Endodermal cell (in vitro differentiated cells): ENCODE measurements around the gene ZHX3. TPM values are rescaled to one million over a fixed set of nuclear protein-coding genes. Genes with fewer than 3 reads are reported as not detected.
A peak's percentile ranks its signal among the peaks of the same experiment; 100 is the strongest.

Experiments
- DNase-seq: peaks from one replicate; pipeline ENCODE4 v3.0.0-alpha.2; 2017
- H3K27ac ChIP-seq: 2 replicates; pipeline ENCODE4 v1.5.1; 2013; ENCODE audit warnings: mild to moderate bottlenecking, low read depth, low read length, moderate library complexity
- H3K27me3 ChIP-seq: 2 replicates; pipeline ENCODE4 v1.6.1; 2013; ENCODE audit warnings: mild to moderate bottlenecking, low read length, moderate library complexity; ENCODE audit not compliant: insufficient read depth, control insufficient read depth, poor library complexity, severe bottlenecking
- H3K36me3 ChIP-seq: 2 replicates; pipeline ENCODE4 v1.7.0; 2013; ENCODE audit warnings: mild to moderate bottlenecking, low read length, moderate library complexity; ENCODE audit not compliant: control insufficient read depth, insufficient read depth
- H3K4me1 ChIP-seq: one replicate; pipeline ENCODE4 v1.7.0; 2013; ENCODE audit warnings: low read length; ENCODE audit not compliant: control insufficient read depth, insufficient read depth
- H3K4me3 ChIP-seq: 2 replicates; pipeline ENCODE4 v1.5.1; 2013; ENCODE audit warnings: mild to moderate bottlenecking, low read length, moderate library complexity
- H3K9ac ChIP-seq: 2 replicates; pipeline ENCODE4 v1.6.1; 2013; ENCODE audit warnings: mild to moderate bottlenecking, low read length, moderate library complexity; ENCODE audit not compliant: poor library complexity, severe bottlenecking; ENCODE audit errors: extremely low read depth
- H3K9me3 ChIP-seq: 2 replicates; pipeline ENCODE4 v1.6.1; 2013; ENCODE audit warnings: mild to moderate bottlenecking, low read length, moderate library complexity; ENCODE audit not compliant: control insufficient read depth
- H3K27ac Mint-ChIP-seq: 2 replicates; pipeline ENCODE4 v1.8.0; 2020; ENCODE audit warnings: mixed read lengths
- H3K27me3 Mint-ChIP-seq: 2 replicates; pipeline ENCODE4 v1.8.0; 2021; ENCODE audit warnings: mild to moderate bottlenecking, mixed read lengths; ENCODE audit not compliant: insufficient read depth
- H3K36me3 Mint-ChIP-seq: 2 replicates; pipeline ENCODE4 v1.8.0; 2020; ENCODE audit warnings: low read depth, mixed read lengths
- H3K4me1 Mint-ChIP-seq: 2 replicates; pipeline ENCODE4 v1.8.0; 2020; ENCODE audit warnings: mixed read lengths
- H3K4me3 Mint-ChIP-seq: 2 replicates; pipeline ENCODE4 v1.8.0; 2020; ENCODE audit warnings: mild to moderate bottlenecking, moderate library complexity, mixed read lengths
- H3K9me3 Mint-ChIP-seq: 2 replicates; pipeline ENCODE4 v1.8.0; 2020; ENCODE audit warnings: mild to moderate bottlenecking, mixed read lengths
- WGBS, 2 experiments: methylation state at CpG; one replicate each; pipeline versions ENCODE4 v1.1.5 to v1.1.7; 2013; ENCODE audit warnings: missing lambda C conversion rate in 2 of 2, mixed read lengths in 1 of 2; ENCODE audit not compliant: insufficient coverage in 1 of 2, insufficient read length in 1 of 2; 5-methylcytosine and 5-hydroxymethylcytosine counted together
- total RNA-seq, 2 donors: library from RNA; stranded (reverse); fragmentation: NEBNext Ultra II Directional in 1 of 2; extraction: Animal tissue kit (Norgen Biotek cat#: 25700) in 1 of 2; gene quantifications; 2 replicates in 1 of 2; 3 replicates in 1 of 2; pipeline ENCODE4 v1.2.1, GENCODE V29; 2021
- TF ChIP-seq, protein P1 (sequence below): fragments of 200-600 bp; sonication (generic); conservative IDR thresholded peaks from 2 replicates; pipeline ENCODE4 v1.5.0; 2021; ENCODE audit warnings: antibody characterized with exemption, mild to moderate bottlenecking

ZHX3 gene
- total RNA-seq, 2 donors from 2014 or later, result 5.4 to 5.5 TPM

DNA sequence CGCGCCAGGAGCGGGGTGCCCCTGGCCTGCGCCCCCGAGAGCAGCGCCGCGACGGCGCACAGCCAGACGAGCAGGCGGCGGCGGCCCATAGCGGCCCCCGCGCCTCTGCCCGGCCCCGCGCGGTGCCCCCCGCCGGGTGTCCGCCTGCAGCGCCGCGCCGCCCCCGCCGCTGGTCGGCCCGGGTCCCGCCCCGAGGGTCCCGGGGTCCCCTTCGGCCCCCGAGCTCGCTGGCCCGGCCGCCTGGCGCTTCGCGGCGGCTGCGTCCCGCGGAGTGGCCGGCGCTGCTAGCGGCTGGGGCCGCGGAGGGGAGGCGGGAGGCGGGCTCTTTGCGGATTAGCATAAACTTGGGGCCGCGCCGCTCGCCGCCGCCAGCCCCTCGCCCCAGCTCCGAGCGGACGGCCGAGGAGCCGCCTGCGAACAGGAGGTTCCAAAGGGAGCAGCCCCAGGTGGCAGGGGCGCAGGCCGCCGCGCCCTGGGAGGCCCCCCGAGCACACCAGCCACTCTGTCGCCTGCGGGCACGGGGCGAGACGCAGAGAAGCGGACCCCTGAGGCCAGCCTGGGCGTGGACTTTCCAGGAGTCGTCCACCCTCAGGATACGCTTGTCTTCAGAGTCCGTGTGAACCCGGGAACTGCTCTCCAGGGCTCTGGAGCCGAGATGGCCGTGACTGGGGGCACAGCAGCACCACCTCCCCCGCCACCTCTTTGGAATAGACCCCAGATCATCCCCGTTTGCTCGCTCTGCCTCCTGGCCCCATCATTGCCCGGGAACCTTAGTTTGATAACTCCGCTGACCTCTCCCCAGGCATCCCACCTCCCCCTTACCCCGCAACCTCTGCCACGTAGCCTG, 49.2 kb upstream of the ZHX3 start, which contains the start of gene EMILIN3:
TSS of gene EMILIN3 (minus strand) at position 273 of the 847 bp plus-strand sequence. CDS start at position 89, 184 bp downstream.
- Mint-ChIP-seq H3K27me3 (peaks cover 57% of the 10 kb centered on the region), H3K4me3 (peak within 1 kb of the TSS; percentile 54), H3K9me3 (peaks cover 8% of the 10 kb centered on the region), H3K36me3 (no peaks in the 10 kb centered on the region), H3K27ac (no peak within 1 kb of the TSS), H3K4me1 (peaks cover 6% of the 10 kb centered on the region)
- WGBS, 2 experiments, result 7 to 11% methylated on average over 13 to 93 of the region's 93 CpGs
- TF ChIP-seq, protein P1, sequence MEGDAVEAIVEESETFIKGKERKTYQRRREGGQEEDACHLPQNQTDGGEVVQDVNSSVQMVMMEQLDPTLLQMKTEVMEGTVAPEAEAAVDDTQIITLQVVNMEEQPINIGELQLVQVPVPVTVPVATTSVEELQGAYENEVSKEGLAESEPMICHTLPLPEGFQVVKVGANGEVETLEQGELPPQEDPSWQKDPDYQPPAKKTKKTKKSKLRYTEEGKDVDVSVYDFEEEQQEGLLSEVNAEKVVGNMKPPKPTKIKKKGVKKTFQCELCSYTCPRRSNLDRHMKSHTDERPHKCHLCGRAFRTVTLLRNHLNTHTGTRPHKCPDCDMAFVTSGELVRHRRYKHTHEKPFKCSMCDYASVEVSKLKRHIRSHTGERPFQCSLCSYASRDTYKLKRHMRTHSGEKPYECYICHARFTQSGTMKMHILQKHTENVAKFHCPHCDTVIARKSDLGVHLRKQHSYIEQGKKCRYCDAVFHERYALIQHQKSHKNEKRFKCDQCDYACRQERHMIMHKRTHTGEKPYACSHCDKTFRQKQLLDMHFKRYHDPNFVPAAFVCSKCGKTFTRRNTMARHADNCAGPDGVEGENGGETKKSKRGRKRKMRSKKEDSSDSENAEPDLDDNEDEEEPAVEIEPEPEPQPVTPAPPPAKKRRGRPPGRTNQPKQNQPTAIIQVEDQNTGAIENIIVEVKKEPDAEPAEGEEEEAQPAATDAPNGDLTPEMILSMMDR, result no peak
- peak; percentile 80 for DNase-seq
- Histone ChIP-seq H3K36me3 (no peaks in the 10 kb centered on the region), H3K27ac (no peak within 1 kb of the TSS), H3K9ac (no peak within 1 kb of the TSS), H3K4me3 (peak within 1 kb of the TSS; percentile 65), H3K4me1 (no peaks in the 10 kb centered on the region), H3K27me3 (peaks cover 53% of the 10 kb centered on the region), H3K9me3 (no peaks in the 10 kb centered on the region)

DNA sequence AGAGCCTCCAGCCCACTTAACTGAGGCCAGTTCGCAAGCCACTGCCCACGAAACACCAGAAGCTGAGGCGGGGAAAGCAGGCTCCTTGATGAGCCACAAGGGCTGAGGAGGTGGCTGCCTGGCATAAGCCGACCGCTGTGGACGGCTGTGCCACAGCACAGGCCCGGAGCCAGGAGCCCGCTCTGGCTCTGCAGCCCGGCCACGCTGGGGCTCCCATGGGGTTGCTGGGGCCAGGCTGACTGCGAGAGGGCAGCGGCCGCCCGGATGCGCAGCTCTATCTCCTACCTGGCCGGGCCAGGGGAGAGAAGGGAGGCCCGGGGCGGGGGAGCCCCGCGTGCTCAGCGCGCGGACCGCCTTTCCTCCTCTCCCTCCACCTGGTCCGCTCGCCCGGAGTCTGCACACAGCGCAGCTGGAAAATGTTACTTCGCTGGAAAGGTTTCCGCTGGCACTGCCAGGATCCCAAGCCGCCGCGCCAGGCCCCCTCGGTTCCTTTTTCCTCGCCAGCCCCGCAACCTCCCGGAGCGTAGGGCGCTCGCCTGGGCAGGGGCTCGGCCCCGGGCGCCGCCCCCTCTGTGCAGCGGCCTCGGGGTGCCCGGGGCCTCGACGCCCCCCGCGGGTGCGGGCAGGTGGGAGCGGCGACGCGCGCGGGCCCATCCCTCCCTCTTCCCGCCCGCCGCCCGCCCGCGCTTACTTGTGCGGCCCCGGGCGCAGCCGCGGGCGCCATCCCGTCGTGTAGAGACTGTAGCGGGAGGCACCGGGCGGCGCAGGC, 48.4 kb upstream of the ZHX3 start:
- peaks cover 6% of the 10 kb centered on the region for H3K4me1 Mint-ChIP-seq
- TF ChIP-seq, protein P1, result no peak
- H3K27me3 Mint-ChIP-seq, result peaks cover 51% of the 10 kb centered on the region
- no peaks in the 10 kb centered on the region for H3K36me3 Mint-ChIP-seq
- H3K4me3 Mint-ChIP-seq, result peak overlapping the region; percentile 41
- peak; percentile 71 for DNase-seq
- Histone ChIP-seq H3K27me3 (peaks cover 53% of the 10 kb centered on the region), H3K4me1 (no peaks in the 10 kb centered on the region), H3K9me3 (no peaks in the 10 kb centered on the region), H3K27ac (no peak overlapping the region), H3K4me3 (no peak overlapping the region), H3K36me3 (no peaks in the 10 kb centered on the region), H3K9ac (no peak overlapping the region)
- peaks cover 2% of the 10 kb centered on the region for H3K9me3 Mint-ChIP-seq
- H3K27ac Mint-ChIP-seq, result no peak overlapping the region
- 9 to 26% methylated on average over 20 to 76 of the region's 76 CpGs for WGBS, 2 experiments

DNA sequence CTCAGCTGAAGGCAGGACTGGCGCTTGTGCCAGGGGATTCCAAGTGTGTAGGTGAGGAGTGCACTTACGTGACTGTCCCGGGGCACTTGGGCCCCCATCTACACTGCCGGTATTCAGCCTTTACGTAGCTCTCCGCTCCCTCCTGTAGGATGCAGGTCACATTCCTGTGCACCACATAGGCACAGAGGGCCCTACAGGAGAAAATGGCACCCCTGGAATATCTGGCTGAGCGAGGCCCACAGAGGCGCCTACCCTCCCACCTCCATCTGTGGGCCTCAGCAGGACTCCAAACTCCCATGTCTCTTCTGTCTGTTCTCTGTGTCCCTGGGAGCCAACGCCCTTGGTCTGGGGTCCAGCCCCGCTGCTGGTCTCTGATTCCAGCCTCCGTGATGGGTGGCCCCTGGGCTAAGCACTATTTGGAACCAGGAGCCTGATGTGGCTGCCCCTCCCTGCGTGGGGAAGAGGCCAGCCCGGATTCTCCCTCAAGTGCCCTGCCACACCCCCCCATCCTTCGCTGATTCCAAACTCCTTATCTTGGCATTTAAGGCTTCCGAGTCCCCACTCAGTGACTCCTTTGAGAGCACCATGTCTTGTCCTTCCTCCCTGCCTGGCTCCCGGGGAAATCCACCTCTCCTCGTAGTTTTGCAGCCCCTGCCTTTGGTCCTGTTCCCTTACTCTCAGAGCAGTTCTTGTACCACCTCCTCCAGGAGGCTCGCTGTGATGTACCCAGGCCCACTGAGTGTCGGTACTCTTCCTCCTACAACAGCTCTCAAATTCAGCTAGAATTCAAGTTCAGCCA, 47.6 kb upstream of the ZHX3 start:
- no peak overlapping the region for H3K27ac Mint-ChIP-seq
- H3K36me3 Mint-ChIP-seq, result no peaks in the 10 kb centered on the region
- no peaks in the 10 kb centered on the region for H3K9me3 ChIP-seq
- H3K36me3 ChIP-seq, result no peaks in the 10 kb centered on the region
- H3K4me3 Mint-ChIP-seq, result peak overlapping the region; percentile 41
- H3K4me1 Mint-ChIP-seq, result peaks cover 6% of the 10 kb centered on the region
- peaks cover 53% of the 10 kb centered on the region for H3K27me3 ChIP-seq
- H3K27me3 Mint-ChIP-seq, result peaks cover 50% of the 10 kb centered on the region
- H3K9me3 Mint-ChIP-seq, result no peaks in the 10 kb centered on the region
- H3K4me1 ChIP-seq, result no peaks in the 10 kb centered on the region
- no peak overlapping the region for H3K4me3 ChIP-seq
- H3K9ac ChIP-seq, result no peak overlapping the region
- no peak overlapping the region for H3K27ac ChIP-seq
- whole genome bisulfite sequencing, 2 experiments, result 84 to 93% methylated on average over 15 to 19 of the region's 19 CpGs
- DNase-seq, result no peak
- TF ChIP-seq, protein P1, result no peak
